ENCODE data around the gene CD6. TPM values are rescaled to one million over a fixed set of nuclear protein-coding genes. Genes with fewer than 3 reads are reported as not detected.
A peak's percentile ranks its signal among the peaks of the same experiment; 100 is the strongest.

The CD6 gene
- polyA plus RNA-seq, 2 of the 4 experiments (the other 2 are of a cell fraction): 0.06 TPM

- Histone ChIP-seq H3K9me3 (no peaks in the 10 kb centered on the region), H3K4me1 (no peaks in the 10 kb centered on the region), H3K4me3 (no peak overlapping the region), H3K4me2 (no peak overlapping the region), H3K27ac (no peak overlapping the region)
- WGBS (ENCODE audit: missing lambda C conversion rate): 89% methylated on average over 7 of the region's 18 CpGs
- DNase-seq (ENCODE audit: low read depth in 1 of 2, low spot score in 1 of 2): no peak
- no peak for FAIRE-seq
- POLR2A ChIA-PET: no interaction called here
- no peak for ATAC-seq
- TF ChIP-seq KDM1A (IDR thresholded peaks at IDR 0.05; ENCODE audit: low read depth): no peak
- CTCF ChIA-PET: interaction anchor here (1.0 to 1.5 kb wide), 6 partner anchors 9 to 251 kb away, joined by 3 to 6 read pairs (median 5); no protein-coding TSS in a partner anchor
These were observed 34.9 kb upstream of the CD6 start for GRCh38 chr11:60936467-60937143.

- ChIA-PET POLR2A (no interaction called here), CTCF (interaction anchor here (1.0 to 1.5 kb wide), 5 partner anchors 9 to 250 kb away, joined by 3 to 6 read pairs (median 5); no protein-coding TSS in a partner anchor)
- TF ChIP-seq ATOH8 (CRISPR knock-in tag; IDR thresholded peaks at IDR 0.05; ENCODE audit: low read depth): no peak
- TF ChIP-seq REST (IDR thresholded peaks at IDR 0.05): no peak
- no peak for TF ChIP-seq HOXB5 (CRISPR knock-in tag; IDR thresholded peaks at IDR 0.05)
- Histone ChIP-seq H3K27ac (no peak overlapping the region), H3K4me3 (no peak overlapping the region), H3K9me3 (no peaks in the 10 kb centered on the region), H3K4me1 (no peaks in the 10 kb centered on the region), H3K4me2 (no peak overlapping the region)
- no peak for ATAC-seq
- no peak for FAIRE-seq
- WGBS (ENCODE audit: missing lambda C conversion rate): 95% methylated on average over 12 of the region's 12 CpGs
- no peak for DNase-seq (ENCODE audit: low read depth in 1 of 2, low spot score in 1 of 2)
These were observed 34.3 kb upstream of the CD6 start for GRCh38 chr11:60937144-60937527.

GRCh38 chr11:60937811-60938210 lies 33.7 kb upstream of the CD6 start:
- Histone ChIP-seq H3K9me3 (no peaks in the 10 kb centered on the region), H3K4me1 (no peaks in the 10 kb centered on the region), H3K4me3 (no peak overlapping the region), H3K4me2 (no peak overlapping the region), H3K27ac (no peak overlapping the region)
- ATAC-seq: peak in 1 of 2 experiments; percentile 6; a peak in 1 of 6 replicates
- no peak for TF ChIP-seq ESRRA (IDR thresholded peaks at IDR 0.05; ENCODE audit: borderline replicate concordance, low read length)
- TF ChIP-seq SMC3 (IDR thresholded peaks at IDR 0.05): no peak
- no peak for TF ChIP-seq KDM1A (IDR thresholded peaks at IDR 0.05; ENCODE audit: low read depth)
- no peak for TF ChIP-seq MYC (IDR thresholded peaks at IDR 0.05; ENCODE audit: borderline replicate concordance, low read length)
- TF ChIP-seq BCL3 (IDR thresholded peaks at IDR 0.05): no peak
- FAIRE-seq: no peak
- 90% methylated on average over 5 of the region's 8 CpGs for WGBS (ENCODE audit: missing lambda C conversion rate)
- DNase-seq (ENCODE audit: low read depth in 1 of 2, low spot score in 1 of 2): no peak
- CTCF ChIA-PET: no interaction called here
- POLR2A ChIA-PET: no interaction called here

- FAIRE-seq (no peak), DNase-seq (ENCODE audit: low read depth in 1 of 2, low spot score in 1 of 2) (no peak), ATAC-seq (peak in 1 of 2 experiments; percentile 11; a peak in 3 of 6 replicates)
- CTCF ChIA-PET: no interaction called here
- 82% methylated on average over 9 of the region's 9 CpGs for WGBS (ENCODE audit: missing lambda C conversion rate)
- POLR2A ChIA-PET: no interaction called here
- Histone ChIP-seq H3K4me1 (no peaks in the 10 kb centered on the region), H3K27ac (no peak overlapping the region), H3K4me3 (no peak overlapping the region), H3K4me2 (no peak overlapping the region), H3K9me3 (no peaks in the 10 kb centered on the region)
- TF ChIP-seq HES2 (IDR thresholded peaks at IDR 0.05) (no peak), MAZ (IDR thresholded peaks at IDR 0.05; ENCODE audit: borderline replicate concordance, low read depth, low read length) (no peak), JUN (IDR thresholded peaks at IDR 0.05) (no peak), KDM5A (IDR thresholded peaks at IDR 0.05) (no peak), POLR2AphosphoS2 (conservative IDR thresholded peaks at IDR 0.05; ENCODE audit: low read length) (no peak), HDAC2 (IDR thresholded peaks at IDR 0.05) (no peak), REST (IDR thresholded peaks at IDR 0.05) (no peak), NFE2L2 (conservative IDR thresholded peaks at IDR 0.05; ENCODE audit: low read length) (no peak), CEBPB (IDR thresholded peaks at IDR 0.05) (no peak), RNF2 (IDR thresholded peaks at IDR 0.05; ENCODE audit: borderline replicate concordance, low read depth) (no peak), RFX5 (IDR thresholded peaks at IDR 0.05) (no peak), ZC3H11A (IDR thresholded peaks at IDR 0.05) (no peak)
These were observed 33.0 kb upstream of the CD6 start for GRCh38 chr11:60938500-60938899.
